Loucy (cell line): ENCODE data around the gene PTPN3.

ENCODE experiments used
- EZH2phosphoT487 ChIP-seq: fragments of 200-600 bp; IDR thresholded peaks from 2 replicates; pipeline ENCODE4 v1.6.1; 2018; ENCODE audit warnings: antibody characterized with exemption, mild to moderate bottlenecking, moderate library complexity, borderline replicate concordance
- TF ChIP-seq, protein P1 (sequence below): fragments of 200-600 bp; sonication (generic); conservative IDR thresholded peaks from 2 replicates; pipeline ENCODE4 v1.5.1; 2014; ENCODE audit warnings: mild to moderate bottlenecking, antibody characterized with exemption, low read length

DNA sequence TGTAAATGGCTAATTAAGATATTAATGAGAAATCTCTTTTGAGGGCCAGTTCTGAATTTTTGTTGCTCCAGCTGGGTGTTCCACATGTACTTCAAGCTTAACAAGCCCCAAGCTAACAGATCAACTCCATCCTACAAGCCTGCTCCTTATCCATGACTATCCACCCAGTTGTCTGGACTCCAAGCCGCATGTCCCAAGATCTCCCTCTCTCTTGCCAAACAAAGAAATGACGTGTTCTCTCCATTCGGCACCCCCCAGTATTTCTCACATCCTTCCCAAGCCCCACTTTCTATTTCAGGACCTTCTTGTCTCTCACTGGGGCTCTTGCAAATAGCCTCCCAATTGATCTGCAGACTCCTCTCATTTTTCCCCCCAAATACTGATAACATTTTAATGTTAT is 15.8 kb upstream of the PTPN3 start:
- TF ChIP-seq, protein P1, sequence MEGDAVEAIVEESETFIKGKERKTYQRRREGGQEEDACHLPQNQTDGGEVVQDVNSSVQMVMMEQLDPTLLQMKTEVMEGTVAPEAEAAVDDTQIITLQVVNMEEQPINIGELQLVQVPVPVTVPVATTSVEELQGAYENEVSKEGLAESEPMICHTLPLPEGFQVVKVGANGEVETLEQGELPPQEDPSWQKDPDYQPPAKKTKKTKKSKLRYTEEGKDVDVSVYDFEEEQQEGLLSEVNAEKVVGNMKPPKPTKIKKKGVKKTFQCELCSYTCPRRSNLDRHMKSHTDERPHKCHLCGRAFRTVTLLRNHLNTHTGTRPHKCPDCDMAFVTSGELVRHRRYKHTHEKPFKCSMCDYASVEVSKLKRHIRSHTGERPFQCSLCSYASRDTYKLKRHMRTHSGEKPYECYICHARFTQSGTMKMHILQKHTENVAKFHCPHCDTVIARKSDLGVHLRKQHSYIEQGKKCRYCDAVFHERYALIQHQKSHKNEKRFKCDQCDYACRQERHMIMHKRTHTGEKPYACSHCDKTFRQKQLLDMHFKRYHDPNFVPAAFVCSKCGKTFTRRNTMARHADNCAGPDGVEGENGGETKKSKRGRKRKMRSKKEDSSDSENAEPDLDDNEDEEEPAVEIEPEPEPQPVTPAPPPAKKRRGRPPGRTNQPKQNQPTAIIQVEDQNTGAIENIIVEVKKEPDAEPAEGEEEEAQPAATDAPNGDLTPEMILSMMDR: no peak
- no peak for TF ChIP-seq EZH2phosphoT487
